Measurements from ENCODE around the gene POLRMT. TPM values are rescaled to one million over a fixed set of nuclear protein-coding genes. Genes with fewer than 3 reads are reported as not detected.

POLRMT gene
- polyA plus RNA-seq, 1 experiment, result 15.5 TPM

DNA sequence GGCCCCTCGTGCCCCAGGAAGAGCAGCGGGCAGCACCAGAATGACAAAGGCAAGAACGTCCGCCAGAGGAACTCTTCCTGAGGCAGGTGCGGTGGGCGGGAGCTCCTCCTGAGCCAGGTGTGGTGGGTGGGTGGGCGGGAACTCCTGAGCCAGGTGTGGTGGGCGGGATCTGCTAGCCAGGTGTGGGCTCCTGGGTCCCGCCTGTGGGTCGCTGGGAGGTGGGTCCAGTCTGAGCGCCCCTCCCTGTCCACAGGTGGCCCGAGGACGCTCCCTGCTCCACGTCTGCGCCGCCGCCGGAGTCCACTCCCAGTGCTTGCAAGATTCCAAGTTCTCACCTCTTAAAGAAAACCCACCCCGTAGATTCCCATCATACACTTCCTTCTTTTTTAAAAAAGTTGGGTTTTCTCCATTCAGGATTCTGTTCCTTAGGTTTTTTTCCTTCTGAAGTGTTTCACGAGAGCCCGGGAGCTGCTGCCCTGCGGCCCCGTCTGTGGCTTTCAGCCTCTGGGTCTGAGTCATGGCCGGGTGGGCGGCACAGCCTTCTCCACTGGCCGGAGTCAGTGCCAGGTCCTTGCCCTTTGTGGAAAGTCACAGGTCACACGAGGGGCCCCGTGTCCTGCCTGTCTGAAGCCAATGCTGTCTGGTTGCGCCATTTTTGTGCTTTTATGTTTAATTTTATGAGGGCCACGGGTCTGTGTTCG, 50.7 kb downstream of the POLRMT start:
- CTCF ChIA-PET, result no interaction called here
- POLR2A ChIA-PET, result interaction anchor here (0.7 to 2.6 kb wide), 2 partner anchors 10 to 53 kb away, joined by 3 to 13 read pairs; partner anchors contain the start of gene BSG
- DNase-seq (ENCODE audit: low read depth, low spot score), result no peak
- no peak overlapping the region for H3K4me3 ChIP-seq (ENCODE audit: low read depth, low read length)
- H3K27ac ChIP-seq (ENCODE audit: low read depth, low read length), result no peak overlapping the region
- peaks cover 2% of the 10 kb centered on the region; the same call in 1 of the 2 replicates for H3K9me3 ChIP-seq (ENCODE audit: control insufficient read depth, insufficient read depth, low read length)
- no peaks in the 10 kb centered on the region for H3K27me3 ChIP-seq (ENCODE audit: control insufficient read depth, insufficient read depth, low read length)
- TF ChIP-seq, protein P1, sequence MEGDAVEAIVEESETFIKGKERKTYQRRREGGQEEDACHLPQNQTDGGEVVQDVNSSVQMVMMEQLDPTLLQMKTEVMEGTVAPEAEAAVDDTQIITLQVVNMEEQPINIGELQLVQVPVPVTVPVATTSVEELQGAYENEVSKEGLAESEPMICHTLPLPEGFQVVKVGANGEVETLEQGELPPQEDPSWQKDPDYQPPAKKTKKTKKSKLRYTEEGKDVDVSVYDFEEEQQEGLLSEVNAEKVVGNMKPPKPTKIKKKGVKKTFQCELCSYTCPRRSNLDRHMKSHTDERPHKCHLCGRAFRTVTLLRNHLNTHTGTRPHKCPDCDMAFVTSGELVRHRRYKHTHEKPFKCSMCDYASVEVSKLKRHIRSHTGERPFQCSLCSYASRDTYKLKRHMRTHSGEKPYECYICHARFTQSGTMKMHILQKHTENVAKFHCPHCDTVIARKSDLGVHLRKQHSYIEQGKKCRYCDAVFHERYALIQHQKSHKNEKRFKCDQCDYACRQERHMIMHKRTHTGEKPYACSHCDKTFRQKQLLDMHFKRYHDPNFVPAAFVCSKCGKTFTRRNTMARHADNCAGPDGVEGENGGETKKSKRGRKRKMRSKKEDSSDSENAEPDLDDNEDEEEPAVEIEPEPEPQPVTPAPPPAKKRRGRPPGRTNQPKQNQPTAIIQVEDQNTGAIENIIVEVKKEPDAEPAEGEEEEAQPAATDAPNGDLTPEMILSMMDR (IDR thresholded peaks at IDR 0.05; ENCODE audit: low read depth, low read length), result no peak

DNA sequence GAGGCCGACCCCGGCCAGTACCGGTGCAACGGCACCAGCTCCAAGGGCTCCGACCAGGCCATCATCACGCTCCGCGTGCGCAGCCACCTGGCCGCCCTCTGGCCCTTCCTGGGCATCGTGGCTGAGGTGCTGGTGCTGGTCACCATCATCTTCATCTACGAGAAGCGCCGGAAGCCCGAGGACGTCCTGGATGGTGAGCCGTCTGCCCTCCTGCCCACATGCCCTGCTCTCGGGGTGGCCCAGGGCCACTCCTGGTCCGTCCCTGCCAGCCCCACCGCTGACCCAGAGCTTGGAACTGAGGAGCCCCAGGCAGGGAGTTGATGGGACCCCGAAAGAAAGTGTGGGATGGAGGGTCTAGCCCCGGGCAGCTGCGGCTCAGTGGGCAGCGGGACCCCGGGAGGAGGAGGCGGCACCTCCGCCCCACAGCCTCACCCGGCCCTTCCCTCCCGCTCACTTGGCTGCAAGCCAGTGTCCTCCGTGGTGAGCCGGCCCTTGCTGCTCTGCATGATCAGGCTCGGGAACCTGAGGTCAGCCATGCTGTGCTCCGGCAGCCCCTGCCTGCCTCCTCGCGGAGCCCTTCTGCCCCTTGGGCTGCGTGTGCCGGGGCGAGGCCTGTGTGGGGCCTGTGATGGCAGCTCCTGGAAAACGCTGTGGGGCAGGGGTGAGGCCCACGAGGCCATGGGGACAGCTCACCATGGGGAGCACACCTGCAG, 51.8 kb downstream of the POLRMT start:
- POLR2A ChIA-PET, result no interaction called here
- DNase-seq (ENCODE audit: low read depth, low spot score), result no peak
- H3K27ac ChIP-seq (ENCODE audit: low read depth, low read length), result no peak overlapping the region
- H3K4me3 ChIP-seq (ENCODE audit: low read depth, low read length), result no peak overlapping the region
- no peaks in the 10 kb centered on the region for H3K27me3 ChIP-seq (ENCODE audit: control insufficient read depth, insufficient read depth, low read length)
- CTCF ChIA-PET, result no interaction called here
- H3K9me3 ChIP-seq (ENCODE audit: control insufficient read depth, insufficient read depth, low read length), result peaks cover 3% of the 10 kb centered on the region; the same call in 1 of the 2 replicates
- TF ChIP-seq, protein P1 (IDR thresholded peaks at IDR 0.05; ENCODE audit: low read depth, low read length), result no peak

DNA sequence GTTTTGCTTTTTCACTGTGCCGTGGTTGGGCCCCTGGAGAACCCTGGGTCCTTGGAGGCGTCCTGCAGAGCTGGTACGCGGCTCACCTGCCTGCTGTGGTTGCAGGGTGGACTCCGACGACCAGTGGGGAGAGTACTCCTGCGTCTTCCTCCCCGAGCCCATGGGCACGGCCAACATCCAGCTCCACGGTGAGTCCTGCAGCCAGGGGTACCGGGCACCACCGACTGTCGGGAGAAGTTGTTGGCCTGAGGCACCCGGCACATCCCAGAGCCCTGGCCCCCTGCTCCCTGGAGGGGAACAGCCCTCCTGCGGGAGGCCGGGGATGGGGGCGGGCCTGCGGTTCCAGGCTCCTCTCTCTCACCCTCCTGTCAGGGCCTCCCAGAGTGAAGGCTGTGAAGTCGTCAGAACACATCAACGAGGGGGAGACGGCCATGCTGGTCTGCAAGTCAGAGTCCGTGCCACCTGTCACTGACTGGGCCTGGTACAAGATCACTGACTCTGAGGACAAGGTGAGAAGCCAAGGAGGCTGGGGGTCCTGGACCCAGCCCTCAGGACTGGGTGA, 53.0 kb downstream of the POLRMT start:
- no peak for DNase-seq (ENCODE audit: low read depth, low spot score)
- ChIA-PET POLR2A (no interaction called here), CTCF (no interaction called here)
- Histone ChIP-seq H3K27me3 (ENCODE audit: control insufficient read depth, insufficient read depth, low read length) (no peaks in the 10 kb centered on the region), H3K4me3 (ENCODE audit: low read depth, low read length) (no peak overlapping the region), H3K9me3 (ENCODE audit: control insufficient read depth, insufficient read depth, low read length) (peaks cover 3% of the 10 kb centered on the region; the same call in 1 of the 2 replicates), H3K27ac (ENCODE audit: low read depth, low read length) (no peak overlapping the region)
- TF ChIP-seq, protein P1 (IDR thresholded peaks at IDR 0.05; ENCODE audit: low read depth, low read length), result no peak

DNA sequence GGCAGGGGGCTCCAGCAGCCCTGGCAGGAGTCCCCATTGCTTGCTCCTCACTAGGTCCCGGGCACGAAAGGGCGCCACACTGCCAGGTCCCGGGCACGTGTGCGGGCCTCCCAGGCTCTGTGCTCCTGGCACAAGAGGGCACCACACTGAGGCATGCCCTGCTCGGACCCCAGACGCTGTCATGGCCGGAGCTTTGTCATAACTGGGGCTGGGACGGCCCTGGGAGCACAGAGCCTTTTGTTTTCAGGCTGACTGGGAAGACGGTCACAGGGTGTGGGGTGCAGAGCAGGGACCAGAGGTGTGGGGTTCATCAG, 53.5 kb downstream of the POLRMT start:
- no peak overlapping the region for H3K27ac ChIP-seq (ENCODE audit: low read depth, low read length)
- CTCF ChIA-PET, result no interaction called here
- POLR2A ChIA-PET, result no interaction called here
- H3K9me3 ChIP-seq (ENCODE audit: control insufficient read depth, insufficient read depth, low read length), result peaks cover 3% of the 10 kb centered on the region; the same call in 1 of the 2 replicates
- H3K4me3 ChIP-seq (ENCODE audit: low read depth, low read length), result no peak overlapping the region
- TF ChIP-seq, protein P1 (IDR thresholded peaks at IDR 0.05; ENCODE audit: low read depth, low read length), result no peak
- no peaks in the 10 kb centered on the region for H3K27me3 ChIP-seq (ENCODE audit: control insufficient read depth, insufficient read depth, low read length)
- no peak for DNase-seq (ENCODE audit: low read depth, low spot score)
